Left lung (tissue), 10 donors: Measurements from ENCODE around the gene NSD2. TPM values are rescaled to one million over a fixed set of nuclear protein-coding genes. Genes with fewer than 3 reads are reported as not detected.
"Not testable (repeated sequence)": the region's sequence is repeated elsewhere in the genome, so short reads cannot be mapped to it uniquely, and the experiment has no call there.

Experiments used
- ATAC-seq: fragments of 200-7000 bp; cut with Tn5 transposase; one replicate; pipeline ENCODE4 v1.9.1; 2020; ENCODE audit warnings: moderate library complexity
- DNase-seq, 4 donors: peaks; one replicate each; pipeline ENCODE4 v3.0.0-alpha.2; 2013 to 2020
- H3K27ac ChIP-seq, 2 donors: fragments of 200-600 bp; sonication (generic) in 1 of 2; one replicate each; pipeline versions ENCODE4 v1.5.0 to v1.8.0; 2020 to 2021
- H3K27me3 ChIP-seq, 2 donors: fragments of 200-600 bp; sonication (generic) in 1 of 2; one replicate each; pipeline versions ENCODE4 v1.5.0 to v1.8.0; 2020 to 2021
- H3K36me3 ChIP-seq, 2 donors: fragments of 200-600 bp; sonication (generic) in 1 of 2; one replicate each; pipeline versions ENCODE4 v1.5.0 to v1.8.0; 2020 to 2021
- H3K4me1 ChIP-seq, 2 donors: fragments of 200-600 bp; one replicate each; pipeline ENCODE4 v1.8.0; 2021
- H3K4me3 ChIP-seq, 2 donors: fragments of 200-600 bp; sonication (generic) in 1 of 2; one replicate each; pipeline versions ENCODE4 v1.5.0 to v1.8.0; 2020 to 2021; ENCODE audit warnings: mild to moderate bottlenecking in 1 of 2
- H3K9me3 ChIP-seq, 2 donors: fragments of 200-600 bp; sonication (generic) in 1 of 2; one replicate each; pipeline versions ENCODE4 v1.5.0 to v1.8.0; 2020 to 2021
- intact Hi-C, 2 donors: fragments of 100-400 bp; cut with DNase I; formaldehyde crosslinking; loops; one replicate each; pipeline versions ENCODE4 v1.11.2 to v1.14.2; 2022
- polyA plus RNA-seq, 6 donors: library from polyadenylated mRNA; unstranded; fragments of 120-200 nt; gene quantifications; one replicate each; pipeline ENCODE4 v1.2.1, GENCODE V29; 2013; ENCODE audit not compliant: insufficient read length in 6 of 6
- total RNA-seq, 2 donors: library from RNA; stranded (reverse); fragmentation: NEBNext Ultra II Directional; extraction: Animal tissue kit (Norgen Biotek cat#: 25700); gene quantifications; one replicate each; pipeline ENCODE4 v1.2.1, GENCODE V29; 2021
- TF ChIP-seq, protein P1 (sequence below), 2 donors: fragments of 200-600 bp; sonication (generic) in 1 of 2; IDR thresholded peaks; one replicate each; pipeline versions ENCODE4 v1.5.0 to v1.8.0; 2021; ENCODE audit warnings: antibody characterized with exemption in 2 of 2
- donor health status: DM: no; HTN: yes; CAD: no.
- donor health status: DM: no; HTN: no; CAD: no.

The NSD2 gene
- total and polyA plus RNA-seq, 8 donors = 53.6 to 93.8 (median 80.0) TPM

DNA sequence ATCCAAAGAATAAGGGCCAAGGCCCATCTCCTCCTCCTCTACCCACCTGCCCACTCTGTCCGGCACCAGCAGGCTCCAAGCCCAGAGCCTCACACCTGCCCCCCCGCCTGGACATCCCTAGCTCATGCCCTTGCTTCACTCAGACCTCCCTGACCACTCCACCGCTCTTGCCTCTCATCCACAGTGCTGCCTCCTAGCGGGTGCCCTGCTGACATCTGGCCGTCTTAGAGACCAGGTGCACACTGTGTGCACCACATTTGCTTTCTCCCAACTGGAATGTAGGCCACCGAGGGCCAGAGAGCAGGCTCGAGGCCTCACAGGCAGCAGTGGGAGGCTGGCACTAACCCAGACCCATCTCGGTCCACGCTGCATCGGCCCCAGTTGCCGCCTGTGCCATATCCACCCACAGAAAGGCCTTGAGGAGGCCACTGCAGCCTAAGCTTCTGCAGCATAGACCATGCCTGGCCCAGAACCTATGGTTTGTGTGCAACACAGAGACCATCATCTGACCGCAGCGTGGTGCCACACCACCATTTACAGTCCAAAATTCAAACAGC is 28.8 kb upstream of the NSD2 start:
- Histone ChIP-seq H3K9me3 (no peaks in the 10 kb centered on the region), H3K27me3 (no peaks in the 10 kb centered on the region), H3K27ac (no peak overlapping the region), H3K4me1 (no peaks in the 10 kb centered on the region), H3K4me3 (no peak overlapping the region), H3K36me3 (peaks cover 0 to 96% of the 10 kb centered on the region in 2 donors)
- ATAC-seq (peak; percentile 15), DNase-seq (no peak)
- TF ChIP-seq, protein P1, sequence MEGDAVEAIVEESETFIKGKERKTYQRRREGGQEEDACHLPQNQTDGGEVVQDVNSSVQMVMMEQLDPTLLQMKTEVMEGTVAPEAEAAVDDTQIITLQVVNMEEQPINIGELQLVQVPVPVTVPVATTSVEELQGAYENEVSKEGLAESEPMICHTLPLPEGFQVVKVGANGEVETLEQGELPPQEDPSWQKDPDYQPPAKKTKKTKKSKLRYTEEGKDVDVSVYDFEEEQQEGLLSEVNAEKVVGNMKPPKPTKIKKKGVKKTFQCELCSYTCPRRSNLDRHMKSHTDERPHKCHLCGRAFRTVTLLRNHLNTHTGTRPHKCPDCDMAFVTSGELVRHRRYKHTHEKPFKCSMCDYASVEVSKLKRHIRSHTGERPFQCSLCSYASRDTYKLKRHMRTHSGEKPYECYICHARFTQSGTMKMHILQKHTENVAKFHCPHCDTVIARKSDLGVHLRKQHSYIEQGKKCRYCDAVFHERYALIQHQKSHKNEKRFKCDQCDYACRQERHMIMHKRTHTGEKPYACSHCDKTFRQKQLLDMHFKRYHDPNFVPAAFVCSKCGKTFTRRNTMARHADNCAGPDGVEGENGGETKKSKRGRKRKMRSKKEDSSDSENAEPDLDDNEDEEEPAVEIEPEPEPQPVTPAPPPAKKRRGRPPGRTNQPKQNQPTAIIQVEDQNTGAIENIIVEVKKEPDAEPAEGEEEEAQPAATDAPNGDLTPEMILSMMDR (IDR thresholded peaks at IDR 0.05) = no peak
- intact Hi-C loops = no loop called here

DNA sequence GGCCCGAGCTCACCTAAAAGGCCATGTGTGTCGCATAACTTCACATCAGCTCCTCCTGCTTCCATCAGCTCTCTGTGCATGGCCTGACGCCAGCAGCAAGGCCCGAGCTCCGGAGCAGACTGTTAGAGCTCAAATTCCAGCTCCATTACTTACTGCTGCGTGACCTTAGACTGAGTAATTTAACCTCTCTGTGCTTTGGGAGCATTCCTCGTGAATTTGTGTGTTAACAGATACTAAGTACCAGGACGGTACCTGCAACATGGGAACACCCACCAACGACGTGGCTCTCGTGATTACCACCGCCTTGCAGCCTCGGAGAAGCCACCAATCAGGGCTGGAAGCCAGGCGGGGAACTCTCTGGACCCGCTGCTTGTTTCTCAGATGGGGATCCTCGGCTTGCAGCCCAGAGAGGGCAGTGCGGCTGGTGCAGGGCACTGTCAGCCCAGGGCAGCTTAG is 28.2 kb upstream of the NSD2 start:
- Histone ChIP-seq H3K4me3 (no peak overlapping the region), H3K9me3 (no peaks in the 10 kb centered on the region), H3K27ac (no peak overlapping the region), H3K36me3 (peaks cover 0 to 92% of the 10 kb centered on the region in 2 donors), H3K4me1 (no peaks in the 10 kb centered on the region), H3K27me3 (no peaks in the 10 kb centered on the region)
- intact Hi-C loops = no loop called here
- TF ChIP-seq, protein P1 (IDR thresholded peaks at IDR 0.05) = no peak
- ATAC-seq (no peak), DNase-seq (no peak)

DNA sequence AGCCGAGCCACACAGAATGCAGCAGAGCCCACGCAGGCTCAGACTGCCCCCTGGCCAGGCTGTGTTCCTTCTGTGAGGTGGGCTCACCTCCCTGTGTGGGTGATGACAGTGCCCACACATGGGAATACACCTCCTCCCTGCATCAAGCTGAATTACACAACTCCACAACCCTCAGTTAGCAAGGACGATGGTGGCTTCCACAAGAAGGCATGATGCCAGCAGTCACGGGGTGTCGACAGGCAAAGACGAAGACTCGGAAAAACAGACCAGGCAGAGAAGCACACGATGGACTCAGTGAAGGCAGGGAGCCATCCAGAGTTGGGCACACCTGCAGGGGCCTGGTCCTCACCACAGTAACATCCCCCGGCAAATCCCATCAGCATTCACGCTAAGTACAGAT is 27.3 kb upstream of the NSD2 start:
- no peak overlapping the region for H3K4me3 ChIP-seq
- peaks cover 0 to 84% of the 10 kb centered on the region in 2 donors for H3K36me3 ChIP-seq
- DNase-seq = no peak
- intact Hi-C loops = no loop called here
- no peak overlapping the region for H3K27ac ChIP-seq
- ATAC-seq = no peak
- H3K9me3 ChIP-seq = no peaks in the 10 kb centered on the region
- TF ChIP-seq, protein P1 (IDR thresholded peaks at IDR 0.05) = no peak
- no peaks in the 10 kb centered on the region for H3K27me3 ChIP-seq
- H3K4me1 ChIP-seq = no peaks in the 10 kb centered on the region

DNA sequence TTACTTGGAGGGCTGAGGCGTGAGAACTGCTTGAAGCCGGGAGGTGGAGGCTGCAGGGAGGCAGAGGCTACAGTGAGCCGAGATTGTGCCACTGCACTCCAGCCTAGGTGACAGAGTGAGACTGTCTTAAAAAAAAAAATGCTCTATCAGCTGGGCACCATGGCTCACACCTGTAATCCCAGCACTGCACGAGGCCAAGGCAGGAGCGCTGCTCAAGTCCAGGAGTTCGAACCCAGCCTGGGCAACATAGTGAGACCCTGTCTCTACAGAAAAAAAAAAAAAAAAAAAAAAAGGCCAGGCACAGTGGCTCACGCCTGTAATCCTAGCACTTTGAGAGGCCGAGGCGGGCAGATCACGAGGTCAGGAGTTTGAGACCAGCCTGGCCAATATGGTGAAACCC is 26.6 kb upstream of the NSD2 start:
- intact Hi-C loops, H3K4me3 ChIP-seq, H3K27ac ChIP-seq, H3K9me3 ChIP-seq, H3K27me3 ChIP-seq, ATAC-seq, DNase-seq, H3K4me1 ChIP-seq: not testable (repeated sequence)
- peaks cover 0 to 76% of the 10 kb centered on the region in 2 donors for H3K36me3 ChIP-seq

DNA sequence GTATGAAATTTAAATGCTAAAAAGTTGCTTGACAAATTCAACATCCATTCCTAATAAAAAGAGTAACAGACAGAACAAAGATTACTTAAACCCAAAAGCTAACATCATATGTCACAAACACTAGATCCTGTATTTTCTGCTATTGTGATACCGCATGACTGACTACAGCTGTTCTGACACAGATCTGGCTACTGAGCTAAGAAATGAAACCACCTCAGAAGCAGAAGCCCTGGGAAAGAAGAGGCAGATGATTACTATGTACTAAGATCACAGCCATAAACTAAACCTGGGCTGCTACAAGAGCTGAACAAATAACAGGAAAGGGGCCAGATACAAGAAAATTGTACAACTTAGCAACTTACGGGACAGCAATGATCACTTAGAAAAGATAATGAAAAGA is 24.6 kb upstream of the NSD2 start:
- H3K36me3 ChIP-seq = peaks cover 0 to 57% of the 10 kb centered on the region in 2 donors
- ATAC-seq = no peak
- H3K4me3 ChIP-seq = no peak overlapping the region

More for the DNA sequence above, 24.6 kb upstream of the NSD2 start:
- no peak overlapping the region for H3K27ac ChIP-seq
- TF ChIP-seq, protein P1 (IDR thresholded peaks at IDR 0.05) = no peak
- H3K9me3 ChIP-seq = no peaks in the 10 kb centered on the region
- H3K4me1 ChIP-seq = peaks cover 3 to 5% of the 10 kb centered on the region in 2 donors
- DNase-seq = no peak
- no peaks in the 10 kb centered on the region for H3K27me3 ChIP-seq
- intact Hi-C loops = no loop called here
